ENCODE results near the gene DDX50.
"Not testable (repeated sequence)": the region's sequence is repeated elsewhere in the genome, so short reads cannot be mapped to it uniquely, and the experiment has no call there.

Gene DDX50

GRCh38 chr10:68924593-68924992, 23.5 kb downstream of the DDX50 start:
- no peak for DNase-seq

GRCh38 chr10:68925489-68925888, 24.4 kb downstream of the DDX50 start:
- no peak for DNase-seq

GRCh38 chr10:68929157-68929556, 28.0 kb downstream of the DDX50 start:
- DNase-seq, result not testable (repeated sequence)

- not testable (repeated sequence) for DNase-seq
Measured at GRCh38 chr10:68929888-68930287, 28.8 kb downstream of the DDX50 start.

GRCh38 chr10:68932860-68933259, 31.7 kb downstream of the DDX50 start:
- DNase-seq, result not testable (repeated sequence)

- DNase-seq, result no peak
Measured at GRCh38 chr10:68934994-68935393, 33.9 kb downstream of the DDX50 start.

GRCh38 chr10:68938117-68938516, 37.0 kb downstream of the DDX50 start:
- DNase-seq, result no peak

- DNase-seq, result no peak
Measured at GRCh38 chr10:68938884-68939283, 37.8 kb downstream of the DDX50 start.

- not testable (repeated sequence) for DNase-seq
Measured at GRCh38 chr10:68940917-68941316, 39.8 kb downstream of the DDX50 start.

- DNase-seq, result no peak
Measured at GRCh38 chr10:68950598-68950997, 49.5 kb downstream of the DDX50 start.

- DNase-seq, result no peak
Measured at GRCh38 chr10:68954904-68955303, 53.8 kb downstream of the DDX50 start.

GRCh38 chr10:68955355-68955831, 54.3 kb downstream of the DDX50 start:
- DNase-seq, result peak; percentile 36 to 44

- peak; percentile 87 to 91 for DNase-seq
Measured at GRCh38 chr10:68955832-68956532, 54.9 kb downstream of the DDX50 start, which contains the start of gene DDX21. Gene DDX21 (plus strand): TSS chr10:68956170. CDS start chr10:68956226, 56 bp downstream.

- no peak for DNase-seq
Measured at GRCh38 chr10:68957284-68957615, 56.1 kb downstream of the DDX50 start.

GRCh38 chr10:68957654-68958053, 56.5 kb downstream of the DDX50 start:
- no peak for DNase-seq

GRCh38 chr10:68959695-68960527, 58.8 kb downstream of the DDX50 start:
- no peak for DNase-seq

- DNase-seq, result no peak
Measured at GRCh38 chr10:68963151-68963550, 62.0 kb downstream of the DDX50 start.

- no peak for DNase-seq
Measured at GRCh38 chr10:68973975-68974374, 72.9 kb downstream of the DDX50 start.

- not testable (repeated sequence) for DNase-seq
Measured at GRCh38 chr10:68975936-68976473, 74.9 kb downstream of the DDX50 start.

GRCh38 chr10:68979738-68980137, 78.6 kb downstream of the DDX50 start:
- not testable (repeated sequence) for DNase-seq

GRCh38 chr10:68981074-68981473, 80.0 kb downstream of the DDX50 start:
- DNase-seq, result no peak

- DNase-seq, result no peak
Measured at GRCh38 chr10:68982389-68982788, 81.3 kb downstream of the DDX50 start.

GRCh38 chr10:68987611-68988010, 86.5 kb downstream of the DDX50 start:
- no peak for DNase-seq

Measured in activated CD4-positive, alpha-beta T cell treated with anti-CD3 and anti-CD28 coated beads, Interleukin-2, amount 50 U/mL, for 48 hours (primary cell).